ENCODE measurements around the gene ZNF529.

The ZNF529 gene

GRCh38 chr19:36508325-36508724, 64.8 kb downstream of the ZNF529 start:
- no peak for DNase-seq (ENCODE audit: low read depth, low spot score)
- Histone ChIP-seq H3K9ac (ENCODE audit: insufficient read length, low read depth) (no peak overlapping the region), H3K27me3 (ENCODE audit: insufficient read depth, insufficient read length) (no peaks in the 10 kb centered on the region), H3K9me3 (ENCODE audit: insufficient read depth, low read length) (peaks cover 48% of the 10 kb centered on the region), H3K4me3 (ENCODE audit: insufficient read length, low read depth) (no peak overlapping the region), H3K4me1 (ENCODE audit: insufficient read depth, insufficient read length) (no peaks in the 10 kb centered on the region), H3K36me3 (ENCODE audit: insufficient read depth, insufficient read length, low read length) (peaks cover 7% of the 10 kb centered on the region)
- no peak for TF ChIP-seq YY1 (IDR thresholded peaks at IDR 0.05; ENCODE audit: insufficient read depth, insufficient read length)
- no peak for TF ChIP-seq SUZ12 (IDR thresholded peaks at IDR 0.05; ENCODE audit: extremely low read depth, insufficient read depth, insufficient read length)
- no peak for TF ChIP-seq ZNF274 (IDR thresholded peaks at IDR 0.05; ENCODE audit: low read depth, low read length)

- Histone ChIP-seq H3K4me3 (ENCODE audit: insufficient read length, low read depth) (no peak overlapping the region), H3K27me3 (ENCODE audit: insufficient read depth, insufficient read length) (no peaks in the 10 kb centered on the region), H3K9me3 (ENCODE audit: insufficient read depth, low read length) (no peaks in the 10 kb centered on the region), H3K9ac (ENCODE audit: insufficient read length, low read depth) (no peak overlapping the region), H3K4me1 (ENCODE audit: insufficient read depth, insufficient read length) (no peaks in the 10 kb centered on the region), H3K36me3 (ENCODE audit: insufficient read depth, insufficient read length, low read length) (no peaks in the 10 kb centered on the region)
- TF ChIP-seq SUZ12 (IDR thresholded peaks at IDR 0.05; ENCODE audit: extremely low read depth, insufficient read depth, insufficient read length) (no peak), ZNF274 (IDR thresholded peaks at IDR 0.05; ENCODE audit: low read depth, low read length) (no peak), YY1 (IDR thresholded peaks at IDR 0.05; ENCODE audit: insufficient read depth, insufficient read length) (no peak)
- DNase-seq (ENCODE audit: low read depth, low spot score): no peak
Measured at GRCh38 chr19:36501973-36502372, 71.1 kb downstream of the ZNF529 start.

GRCh38 chr19:36497001-36497400, 76.1 kb downstream of the ZNF529 start:
- Histone ChIP-seq H3K27me3 (ENCODE audit: insufficient read depth, insufficient read length) (no peaks in the 10 kb centered on the region), H3K9ac (ENCODE audit: insufficient read length, low read depth) (no peak overlapping the region), H3K9me3 (ENCODE audit: insufficient read depth, low read length) (peaks cover 10% of the 10 kb centered on the region; the same call in 1 of the 2 replicates), H3K36me3 (ENCODE audit: insufficient read depth, insufficient read length, low read length) (no peaks in the 10 kb centered on the region), H3K4me3 (ENCODE audit: insufficient read length, low read depth) (no peak overlapping the region), H3K4me1 (ENCODE audit: insufficient read depth, insufficient read length) (no peaks in the 10 kb centered on the region)
- no peak for TF ChIP-seq SUZ12 (IDR thresholded peaks at IDR 0.05; ENCODE audit: extremely low read depth, insufficient read depth, insufficient read length)
- TF ChIP-seq ZNF274 (IDR thresholded peaks at IDR 0.05; ENCODE audit: low read depth, low read length): no peak
- no peak for TF ChIP-seq YY1 (IDR thresholded peaks at IDR 0.05; ENCODE audit: insufficient read depth, insufficient read length)
- DNase-seq (ENCODE audit: low read depth, low spot score): no peak
